Testis (tissue), 2 donors: Measurements from ENCODE around the gene SORCS3.

Experiments used
- CTCF ChIP-seq, 3 experiments: fragments of 450-650 bp in 2 of 3; fragments of 200-600 bp in 1 of 3; sonication (generic) in 1 of 3; IDR thresholded peaks; one replicate each; pipeline ENCODE4 v1.5.1; 2016 to 2019; ENCODE audit warnings: antibody characterized with exemption in 3 of 3, mild to moderate bottlenecking in 2 of 3, moderate library complexity in 1 of 3
- POLR2A ChIP-seq: fragments of 450-650 bp; IDR thresholded peaks from one replicate; pipeline ENCODE4 v1.6.1; 2017; ENCODE audit warnings: antibody characterized with exemption, mild to moderate bottlenecking, moderate library complexity

DNA sequence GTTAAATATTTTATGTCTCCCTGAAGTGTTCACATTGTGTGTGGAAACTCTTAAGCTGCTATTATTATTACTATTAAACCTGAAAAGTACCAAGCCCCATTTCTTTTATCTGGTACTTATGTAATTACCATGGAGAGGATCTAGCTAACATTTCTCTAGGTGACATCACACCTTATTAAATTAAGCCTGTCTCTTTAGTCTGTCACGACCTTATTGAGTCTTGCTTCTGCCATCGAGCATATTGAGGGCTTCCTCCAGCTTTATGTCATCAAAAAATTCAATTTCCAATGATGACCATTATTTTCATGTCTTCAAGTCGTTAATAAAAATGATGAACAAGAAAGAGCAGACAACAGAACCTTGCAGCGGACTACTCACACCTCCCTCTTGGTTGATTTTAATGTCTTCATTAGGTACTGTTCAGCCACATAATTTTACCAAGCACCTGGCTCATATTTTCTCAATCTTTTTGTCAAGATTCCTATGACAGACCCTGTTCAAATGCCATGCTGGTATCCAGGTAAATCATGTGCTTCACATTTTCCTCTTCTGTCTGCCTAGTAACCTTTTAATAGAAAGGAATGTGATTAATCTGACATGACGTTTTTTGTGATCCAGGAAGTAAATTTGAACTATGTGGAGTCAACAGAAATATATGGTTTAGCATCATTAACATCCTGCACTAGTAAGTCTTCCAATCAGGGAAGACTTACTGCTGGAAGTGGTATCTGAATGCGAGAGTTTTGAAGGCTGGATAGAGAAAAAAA is 556.7 kb downstream of the SORCS3 start:
- no peak for TF ChIP-seq POLR2A
- no peak for TF ChIP-seq CTCF (IDR thresholded peaks at IDR 0.05)
